NCI-H1092 treated with DMSO at 0.1 percent for 48 hours (cell line): ENCODE results near the gene CCNQ.

Experiments used
- DNase-seq: peaks from one replicate; lab custom pipeline; 2025; lab: John Stamatoyannopoulos, UW

CCNQ gene

DNA sequence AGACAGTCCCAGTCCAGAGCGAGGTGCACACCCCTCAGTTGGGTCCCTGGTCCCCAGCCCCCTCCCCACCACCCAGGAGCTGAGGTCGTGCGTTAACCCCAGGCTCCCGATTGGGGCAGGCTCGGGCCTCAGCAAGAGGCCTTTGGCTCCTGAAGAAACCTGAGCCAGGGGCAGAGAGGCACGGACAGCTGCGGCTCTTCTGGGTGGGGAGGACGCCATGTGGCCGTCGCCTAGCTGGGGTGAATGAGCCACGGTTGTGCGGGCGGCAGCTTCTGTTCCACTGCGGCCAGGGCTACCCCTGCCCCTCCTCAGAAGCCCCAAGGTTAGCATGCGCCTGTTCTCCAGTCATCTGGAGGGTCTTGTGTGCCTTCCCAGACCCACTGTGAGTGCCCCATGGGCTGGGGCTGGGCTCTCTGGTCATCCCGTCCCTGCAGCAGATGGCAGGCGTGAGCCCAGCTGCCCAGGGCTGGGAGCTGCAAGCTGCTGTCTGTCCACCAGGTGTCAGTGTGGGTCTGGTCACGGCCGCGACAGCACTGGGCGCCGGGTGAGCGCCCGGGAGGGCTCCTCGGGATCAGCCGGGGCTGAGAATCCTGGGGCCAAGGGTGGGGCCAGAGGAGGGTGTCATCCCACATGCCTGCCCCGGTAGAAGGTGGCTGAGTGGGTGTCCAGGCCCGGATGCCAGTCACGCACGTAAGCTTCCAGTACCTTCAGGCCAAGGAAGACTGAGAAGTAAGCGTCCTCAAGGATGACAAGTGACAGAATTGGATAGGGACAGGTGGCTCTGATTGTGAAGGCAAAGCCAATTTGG is 59.6 kb downstream of the CCNQ start:
- DNase-seq = peak; percentile 32

DNA sequence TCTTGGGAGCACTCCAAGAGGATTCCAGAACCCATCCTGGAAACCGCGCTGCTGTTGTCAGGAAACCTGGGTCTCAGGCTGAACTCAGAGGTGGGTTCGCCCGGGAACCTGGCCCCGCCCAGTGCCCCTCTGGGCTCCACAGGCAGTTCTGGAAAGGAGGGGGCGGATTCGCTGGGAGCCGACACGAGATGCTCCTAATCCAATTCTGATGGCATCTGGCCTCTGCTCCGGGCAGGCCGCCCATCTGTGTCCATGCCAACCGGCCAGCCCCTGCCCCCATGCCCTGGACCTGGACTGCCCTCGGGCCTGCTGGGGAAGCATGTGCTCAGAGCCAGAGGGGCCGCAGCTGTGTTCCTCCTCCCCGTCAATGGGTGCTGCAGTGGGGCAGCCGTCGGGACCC is 60.5 kb downstream of the CCNQ start:
- DNase-seq = no peak
